NCI-H82 treated with DMSO at 0.1 percent for 48 hours (cell line): Measurements from ENCODE around the gene FNDC3A.

Experiments used
- DNase-seq: peaks from one replicate; lab custom pipeline; 2025; ENCODE audit not compliant: unreplicated experiment; lab: John Stamatoyannopoulos, UW

FNDC3A gene

GRCh38 chr13:49213539-49213938 lies 237.8 kb downstream of the FNDC3A start:
- no peak for DNase-seq

- DNase-seq = no peak
These were observed 238.5 kb downstream of the FNDC3A start for GRCh38 chr13:49213997-49214916.

- DNase-seq = no peak
These were observed 239.2 kb downstream of the FNDC3A start for GRCh38 chr13:49214917-49215376.

- no peak for DNase-seq
These were observed 240.6 kb downstream of the FNDC3A start for GRCh38 chr13:49216334-49216733.

- DNase-seq = no peak
These were observed 242.3 kb downstream of the FNDC3A start for GRCh38 chr13:49217962-49218492.

GRCh38 chr13:49218493-49219051 lies 242.9 kb downstream of the FNDC3A start:
- peak; percentile 45 for DNase-seq

- peak; percentile 60 for DNase-seq
These were observed 243.9 kb downstream of the FNDC3A start for GRCh38 chr13:49219647-49220035.

- DNase-seq = peak; percentile 35
These were observed 244.5 kb downstream of the FNDC3A start, which contains the start of gene MLNR for GRCh38 chr13:49220036-49220855. MLNR (plus strand) TSS chr13:49220338; CDS start chr13:49220338, 0 bp downstream.

- DNase-seq = no peak
These were observed 245.3 kb downstream of the FNDC3A start for GRCh38 chr13:49220856-49221589.

GRCh38 chr13:49221590-49221965 lies 245.9 kb downstream of the FNDC3A start:
- no peak for DNase-seq

GRCh38 chr13:49225223-49226042 lies 249.7 kb downstream of the FNDC3A start:
- DNase-seq = no peak

- DNase-seq = no peak
These were observed 250.9 kb downstream of the FNDC3A start for GRCh38 chr13:49226613-49227012.

GRCh38 chr13:49234741-49235140 lies 259.0 kb downstream of the FNDC3A start:
- no peak for DNase-seq

- no peak for DNase-seq
These were observed 260.2 kb downstream of the FNDC3A start for GRCh38 chr13:49235856-49236431.

GRCh38 chr13:49238621-49239020 lies 262.9 kb downstream of the FNDC3A start:
- no peak for DNase-seq

GRCh38 chr13:49240017-49240416 lies 264.3 kb downstream of the FNDC3A start:
- DNase-seq = no peak

GRCh38 chr13:49241296-49241695 lies 265.6 kb downstream of the FNDC3A start:
- no peak for DNase-seq

GRCh38 chr13:49245101-49245500 lies 269.4 kb downstream of the FNDC3A start:
- no peak for DNase-seq
